Activated CD4-positive, alpha-beta T cell treated with anti-CD3 and anti-CD28 coated beads, Interleukin-2, Interleukin-4, amounts not matched to agents 100 ng/mL and 50 ng/mL, durations not matched to agents 16 hours and 8 hours (primary cell): ENCODE measurements around the gene OSBPL10.

Experiments
- DNase-seq: peaks from one replicate; pipeline ENCODE4 v3.0.0-alpha.2; 2020; ENCODE audit warnings: low spot score

The OSBPL10 gene

DNA sequence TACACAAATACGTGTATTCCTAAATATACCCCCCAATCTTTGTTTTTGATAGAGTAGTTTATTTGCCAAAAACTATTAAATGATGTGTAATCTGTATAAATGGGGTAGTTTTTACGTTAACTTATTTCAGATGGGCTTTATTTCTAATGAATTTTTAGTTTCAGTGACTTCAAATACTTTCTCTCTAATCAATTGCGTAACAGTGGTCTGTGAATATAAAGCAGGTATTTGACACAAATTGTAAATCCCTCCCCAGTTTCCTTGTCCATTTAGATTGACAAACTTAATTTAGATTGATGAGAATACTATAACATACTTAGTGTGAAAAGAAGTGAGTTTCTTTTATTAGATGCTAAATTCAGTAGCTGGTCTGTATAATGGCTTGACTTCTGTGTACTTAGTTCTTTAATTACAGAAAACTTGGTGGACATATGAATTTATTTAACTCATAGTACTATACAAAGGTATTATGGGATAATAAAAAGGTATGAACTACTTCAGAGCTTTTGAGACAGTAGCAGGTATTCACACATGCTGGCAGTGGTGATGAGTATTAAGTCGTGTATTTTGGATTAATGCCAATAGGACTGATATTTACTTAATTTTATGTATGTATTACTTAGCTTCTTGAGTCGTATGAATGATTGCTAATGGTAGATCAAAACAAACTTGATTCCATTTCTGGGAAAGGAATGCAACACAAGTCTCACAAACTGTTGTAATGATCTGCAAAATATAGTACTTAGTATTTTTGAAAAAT, 366.7 kb downstream of the OSBPL10 start:
- DNase-seq: no peak

DNA sequence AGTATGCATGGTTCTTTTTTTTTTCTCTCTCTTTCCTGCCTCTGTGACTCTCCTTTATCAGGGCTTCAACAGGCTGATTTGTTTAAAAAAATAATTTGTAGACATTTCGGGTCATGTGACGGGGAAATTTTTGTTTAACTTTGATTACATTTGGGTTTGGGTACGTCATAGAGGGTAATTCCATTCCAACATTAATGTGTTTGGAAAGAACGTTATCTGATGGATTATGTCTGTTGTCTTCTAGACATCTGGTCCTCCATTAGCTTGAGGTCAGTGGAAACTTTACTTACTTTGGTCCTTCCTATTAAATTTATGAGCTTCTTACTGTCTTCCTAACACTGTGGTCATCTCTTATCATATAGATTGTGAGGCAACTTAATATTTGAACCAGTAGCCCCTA, 367.4 kb downstream of the OSBPL10 start:
- DNase-seq: no peak

DNA sequence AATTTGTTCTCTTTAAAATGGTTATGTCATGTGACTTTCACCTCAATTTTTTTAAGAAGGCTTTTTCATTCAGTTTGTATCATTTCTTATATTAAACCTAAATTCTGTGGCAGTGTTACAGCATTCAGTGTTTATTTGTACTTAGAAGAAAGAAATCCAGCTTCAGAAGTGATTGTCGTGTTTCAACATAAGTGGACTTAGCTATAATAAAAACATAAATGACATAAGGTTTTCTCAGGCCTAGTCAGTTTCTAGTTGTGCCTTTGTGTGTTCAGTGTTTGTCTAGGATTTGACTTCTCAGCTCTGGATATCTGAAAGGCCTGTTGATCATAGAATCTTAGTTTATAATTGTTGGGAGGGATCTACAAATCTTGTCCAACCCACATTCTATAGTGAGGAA, 367.9 kb downstream of the OSBPL10 start:
- DNase-seq: no peak
